ENCODE data around the gene TUBB4A. TPM values are rescaled to one million over a fixed set of nuclear protein-coding genes. Genes with fewer than 3 reads are reported as not detected.

Gene TUBB4A
- total and polyA plus RNA-seq, 9 of the 15 experiments (the other 6 are each of a cell fraction or from before 2014, with no cell fraction given), result 0.14 to 7.0 (median 0.75) TPM

DNA sequence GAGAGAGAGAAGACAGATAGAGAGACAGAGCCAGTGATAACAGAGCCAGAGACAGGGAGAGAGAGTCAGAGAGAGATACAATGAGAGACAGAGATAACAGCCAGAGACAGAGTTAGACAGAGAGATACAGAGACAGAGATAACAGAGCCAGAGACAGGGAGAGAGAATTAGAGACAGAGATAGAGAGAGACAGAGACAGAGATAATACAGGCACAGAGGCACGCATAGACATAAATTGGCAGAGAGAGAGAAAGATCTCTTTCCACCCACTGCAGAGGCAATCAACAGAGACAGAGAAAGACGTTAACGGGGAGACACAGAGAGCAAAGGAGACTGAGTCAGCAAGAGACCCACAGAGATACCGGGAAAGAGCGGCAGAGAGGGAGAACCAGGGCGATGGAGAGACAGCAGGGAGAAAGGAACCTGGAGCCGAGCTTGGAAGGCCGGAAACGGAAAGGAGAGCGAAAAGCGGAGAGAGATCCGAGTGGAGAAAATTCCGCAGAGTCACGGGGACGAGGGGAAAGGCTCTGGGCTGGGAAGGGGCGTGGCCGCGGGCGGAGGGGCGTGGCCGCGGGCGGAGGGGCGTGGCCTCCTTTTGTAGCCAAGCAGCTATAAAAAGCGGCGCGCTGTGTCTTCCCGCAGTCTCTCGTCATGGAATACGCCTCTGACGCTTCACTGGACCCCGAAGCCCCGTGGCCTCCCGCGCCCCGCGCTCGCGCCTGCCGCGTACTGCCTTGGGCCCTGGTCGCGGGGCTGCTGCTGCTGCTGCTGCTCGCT lies 28.5 kb upstream of the TUBB4A start, which contains the start of gene TNFSF9 (continued):
- TF ChIP-seq, protein P1, sequence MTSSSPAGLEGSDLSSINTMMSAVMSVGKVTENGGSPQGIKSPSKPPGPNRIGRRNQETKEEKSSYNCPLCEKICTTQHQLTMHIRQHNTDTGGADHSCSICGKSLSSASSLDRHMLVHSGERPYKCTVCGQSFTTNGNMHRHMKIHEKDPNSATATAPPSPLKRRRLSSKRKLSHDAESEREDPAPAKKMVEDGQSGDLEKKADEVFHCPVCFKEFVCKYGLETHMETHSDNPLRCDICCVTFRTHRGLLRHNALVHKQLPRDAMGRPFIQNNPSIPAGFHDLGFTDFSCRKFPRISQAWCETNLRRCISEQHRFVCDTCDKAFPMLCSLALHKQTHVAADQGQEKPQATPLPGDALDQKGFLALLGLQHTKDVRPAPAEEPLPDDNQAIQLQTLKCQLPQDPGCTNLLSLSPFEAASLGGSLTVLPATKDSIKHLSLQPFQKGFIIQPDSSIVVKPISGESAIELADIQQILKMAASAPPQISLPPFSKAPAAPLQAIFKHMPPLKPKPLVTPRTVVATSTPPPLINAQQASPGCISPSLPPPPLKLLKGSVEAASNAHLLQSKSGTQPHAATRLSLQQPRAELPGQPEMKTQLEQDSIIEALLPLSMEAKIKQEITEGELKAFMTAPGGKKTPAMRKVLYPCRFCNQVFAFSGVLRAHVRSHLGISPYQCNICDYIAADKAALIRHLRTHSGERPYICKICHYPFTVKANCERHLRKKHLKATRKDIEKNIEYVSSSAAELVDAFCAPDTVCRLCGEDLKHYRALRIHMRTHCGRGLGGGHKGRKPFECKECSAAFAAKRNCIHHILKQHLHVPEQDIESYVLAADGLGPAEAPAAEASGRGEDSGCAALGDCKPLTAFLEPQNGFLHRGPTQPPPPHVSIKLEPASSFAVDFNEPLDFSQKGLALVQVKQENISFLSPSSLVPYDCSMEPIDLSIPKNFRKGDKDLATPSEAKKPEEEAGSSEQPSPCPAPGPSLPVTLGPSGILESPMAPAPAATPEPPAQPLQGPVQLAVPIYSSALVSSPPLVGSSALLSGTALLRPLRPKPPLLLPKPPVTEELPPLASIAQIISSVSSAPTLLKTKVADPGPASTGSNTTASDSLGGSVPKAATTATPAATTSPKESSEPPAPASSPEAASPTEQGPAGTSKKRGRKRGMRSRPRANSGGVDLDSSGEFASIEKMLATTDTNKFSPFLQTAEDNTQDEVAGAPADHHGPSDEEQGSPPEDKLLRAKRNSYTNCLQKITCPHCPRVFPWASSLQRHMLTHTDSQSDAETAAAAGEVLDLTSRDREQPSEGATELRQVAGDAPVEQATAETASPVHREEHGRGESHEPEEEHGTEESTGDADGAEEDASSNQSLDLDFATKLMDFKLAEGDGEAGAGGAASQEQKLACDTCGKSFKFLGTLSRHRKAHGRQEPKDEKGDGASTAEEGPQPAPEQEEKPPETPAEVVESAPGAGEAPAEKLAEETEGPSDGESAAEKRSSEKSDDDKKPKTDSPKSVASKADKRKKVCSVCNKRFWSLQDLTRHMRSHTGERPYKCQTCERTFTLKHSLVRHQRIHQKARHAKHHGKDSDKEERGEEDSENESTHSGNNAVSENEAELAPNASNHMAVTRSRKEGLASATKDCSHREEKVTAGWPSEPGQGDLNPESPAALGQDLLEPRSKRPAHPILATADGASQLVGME (CRISPR knock-in tag; IDR thresholded peaks at IDR 0.05), result no peak
- TF ChIP-seq ZHX1 (conservative IDR thresholded peaks at IDR 0.05; ENCODE audit: low read length), result no peak
- peak; percentile 90; the same call in 1 of the 2 replicates for TF ChIP-seq PHF8 (IDR thresholded peaks at IDR 0.05; ENCODE audit: borderline replicate concordance, low read length)
- TF ChIP-seq KDM2B (CRISPR knock-in tag; IDR thresholded peaks at IDR 0.05), result 0 out of 2 replicates have a peak, but pooled peaks have one; percentile 73
- no peak for TF ChIP-seq HSF4 (CRISPR knock-in tag; IDR thresholded peaks at IDR 0.05; ENCODE audit: borderline replicate concordance)
- TF ChIP-seq SOX6 (IDR thresholded peaks at IDR 0.05), result peak; percentile 4; the same call in 1 of the 2 replicates
- TF ChIP-seq ARID2 (IDR thresholded peaks at IDR 0.05), result peak; percentile 62; the same call in 1 of the 2 replicates
- peak; percentile 97 for TF ChIP-seq HLTF (IDR thresholded peaks at IDR 0.05)
- peak; percentile 74 for TF ChIP-seq TAF9B (IDR thresholded peaks at IDR 0.05; ENCODE audit: partially characterized antibody)
- peak; percentile 81 for TF ChIP-seq SMAD1 (IDR thresholded peaks at IDR 0.05; ENCODE audit: low read depth, low read length, partially characterized antibody)
- TF ChIP-seq, protein P2, sequence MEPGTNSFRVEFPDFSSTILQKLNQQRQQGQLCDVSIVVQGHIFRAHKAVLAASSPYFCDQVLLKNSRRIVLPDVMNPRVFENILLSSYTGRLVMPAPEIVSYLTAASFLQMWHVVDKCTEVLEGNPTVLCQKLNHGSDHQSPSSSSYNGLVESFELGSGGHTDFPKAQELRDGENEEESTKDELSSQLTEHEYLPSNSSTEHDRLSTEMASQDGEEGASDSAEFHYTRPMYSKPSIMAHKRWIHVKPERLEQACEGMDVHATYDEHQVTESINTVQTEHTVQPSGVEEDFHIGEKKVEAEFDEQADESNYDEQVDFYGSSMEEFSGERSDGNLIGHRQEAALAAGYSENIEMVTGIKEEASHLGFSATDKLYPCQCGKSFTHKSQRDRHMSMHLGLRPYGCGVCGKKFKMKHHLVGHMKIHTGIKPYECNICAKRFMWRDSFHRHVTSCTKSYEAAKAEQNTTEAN (CRISPR knock-in tag; IDR thresholded peaks at IDR 0.05), result no peak
- TF ChIP-seq ZNF184 (CRISPR knock-in tag; IDR thresholded peaks at IDR 0.05), result no peak
- TF ChIP-seq STAT5A (IDR thresholded peaks at IDR 0.05; ENCODE audit: borderline replicate concordance, low read length), result no peak
- TF ChIP-seq SNRNP70 (optimal IDR thresholded peaks at IDR 0.05; ENCODE audit: low read depth, low read length), result no peak
- TF ChIP-seq, protein P3, sequence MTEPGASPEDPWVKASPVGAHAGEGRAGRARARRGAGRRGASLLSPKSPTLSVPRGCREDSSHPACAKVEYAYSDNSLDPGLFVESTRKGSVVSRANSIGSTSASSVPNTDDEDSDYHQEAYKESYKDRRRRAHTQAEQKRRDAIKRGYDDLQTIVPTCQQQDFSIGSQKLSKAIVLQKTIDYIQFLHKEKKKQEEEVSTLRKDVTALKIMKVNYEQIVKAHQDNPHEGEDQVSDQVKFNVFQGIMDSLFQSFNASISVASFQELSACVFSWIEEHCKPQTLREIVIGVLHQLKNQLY (CRISPR knock-in tag; conservative IDR thresholded peaks at IDR 0.05), result peak in 1 of 2 experiments; percentile 66; a peak in 1 of 4 replicates
- peak; percentile 50 for TF ChIP-seq PHF21A (IDR thresholded peaks at IDR 0.05; ENCODE audit: borderline replicate concordance, low read depth)
